SK-N-SH treated with all-trans-retinoic acid at 6 μM for 48 hours (cell line): ENCODE measurements around the gene AMOTL1.
A peak's percentile ranks its signal among the peaks of the same experiment; 100 is the strongest.

ENCODE experiments used
- ATAC-seq: fragments of 200-7000 bp; cut with Tn5 transposase; 3 replicates; pipeline ENCODE4 v1.9.1; 2020; ENCODE audit warnings: mild to moderate bottlenecking, moderate library complexity
- BACH2 ChIP-seq: fragments of 250-450 bp; sonication (Bioruptor Pico); IDR thresholded peaks from 2 replicates; pipeline ENCODE4 v1.9.0; 2021; ENCODE audit warnings: mild to moderate bottlenecking, borderline replicate concordance
- CSDC2 ChIP-seq: fragments of 250-450 bp; sonication (Bioruptor Pico); IDR thresholded peaks from 2 replicates; pipeline ENCODE4 v1.5.0; 2020; ENCODE audit warnings: mild to moderate bottlenecking, moderate library complexity
- ESRRG ChIP-seq: fragments of 250-450 bp; sonication (Bioruptor Pico); IDR thresholded peaks from 2 replicates; pipeline ENCODE4 v1.6.1; 2021; ENCODE audit warnings: mild to moderate bottlenecking
- GLIS3 ChIP-seq: fragments of 250-450 bp; sonication (Bioruptor Pico); IDR thresholded peaks from 2 replicates; pipeline ENCODE4 v1.5.0; 2020; ENCODE audit warnings: mild to moderate bottlenecking, moderate library complexity
- ISL1 ChIP-seq: fragments of 250-450 bp; sonication (Bioruptor Pico); IDR thresholded peaks from 2 replicates; pipeline ENCODE4 v2.1.2; 2022; ENCODE audit warnings: mild to moderate bottlenecking, moderate library complexity
- OSR1 ChIP-seq: fragments of 250-450 bp; sonication (Bioruptor Pico); IDR thresholded peaks from 2 replicates; pipeline ENCODE4 v1.8.0; 2022; ENCODE audit warnings: moderate library complexity, mild to moderate bottlenecking, inconsistent platforms
- POU6F1 ChIP-seq: fragments of 250-450 bp; sonication (Bioruptor Pico); IDR thresholded peaks from 2 replicates; pipeline ENCODE4 v1.8.0; 2021; ENCODE audit warnings: low read depth, mild to moderate bottlenecking, moderate library complexity, borderline replicate concordance
- RARB ChIP-seq: fragments of 250-450 bp; sonication (Bioruptor Pico); IDR thresholded peaks from 2 replicates; pipeline ENCODE4 v1.8.0; 2021; ENCODE audit warnings: mild to moderate bottlenecking, moderate library complexity
- SNAI2 ChIP-seq: fragments of 250-450 bp; sonication (Bioruptor Pico); IDR thresholded peaks from 2 replicates; pipeline ENCODE4 v1.5.0; 2020; ENCODE audit warnings: mild to moderate bottlenecking, moderate library complexity
- TCF4 ChIP-seq: fragments of 250-450 bp; sonication (Bioruptor Pico); IDR thresholded peaks from 2 replicates; pipeline ENCODE4 v1.8.0; 2021; ENCODE audit warnings: mild to moderate bottlenecking, moderate library complexity, borderline replicate concordance
- TOX ChIP-seq: fragments of 250-450 bp; sonication (Bioruptor Pico); IDR thresholded peaks from 2 replicates; pipeline ENCODE4 v1.8.0; 2021; ENCODE audit warnings: mild to moderate bottlenecking, moderate library complexity, borderline replicate concordance
- ZC3H10 ChIP-seq: fragments of 250-450 bp; sonication (Bioruptor Pico); IDR thresholded peaks from 2 replicates; pipeline ENCODE4 v1.5.1; 2021; ENCODE audit warnings: mild to moderate bottlenecking, moderate library complexity
- ZFP3 ChIP-seq: fragments of 250-450 bp; sonication (Bioruptor Pico); IDR thresholded peaks from 2 replicates; pipeline ENCODE4 v1.5.0; 2020; ENCODE audit warnings: mild to moderate bottlenecking, moderate library complexity
- ZFP30 ChIP-seq: fragments of 450-650 bp; formaldehyde crosslinking; IDR thresholded peaks from 2 replicates; pipeline ENCODE4 v1.5.0; 2022; ENCODE audit warnings: mild to moderate bottlenecking, moderate library complexity
- ZNF70 ChIP-seq: fragments of 450-650 bp; formaldehyde crosslinking; IDR thresholded peaks from 2 replicates; pipeline ENCODE4 v1.5.0; 2020; ENCODE audit warnings: mild to moderate bottlenecking, moderate library complexity
- TF ChIP-seq, protein P1 (sequence below): fragments of 250-450 bp; sonication (Bioruptor Pico); IDR thresholded peaks from 2 replicates; pipeline ENCODE4 v1.5.1; 2021; ENCODE audit warnings: mild to moderate bottlenecking, moderate library complexity
- TF ChIP-seq, protein P2 (sequence below): fragments of 250-450 bp; sonication (Bioruptor Pico); IDR thresholded peaks from 2 replicates; pipeline ENCODE4 v1.8.0; 2020; ENCODE audit warnings: mild to moderate bottlenecking, moderate library complexity, borderline replicate concordance

The AMOTL1 gene

GRCh38 chr11:94780432-94780831 lies 12.3 kb downstream of the AMOTL1 start:
- TF ChIP-seq ISL1 (CRISPR knock-in tag): peak; percentile 90
- no peak for TF ChIP-seq ZNF70 (CRISPR knock-in tag)
- TF ChIP-seq TCF4 (CRISPR knock-in tag): peak; percentile 62
- TF ChIP-seq, all 23 proteins: peak for 2
- ATAC-seq: peak; percentile 42

DNA sequence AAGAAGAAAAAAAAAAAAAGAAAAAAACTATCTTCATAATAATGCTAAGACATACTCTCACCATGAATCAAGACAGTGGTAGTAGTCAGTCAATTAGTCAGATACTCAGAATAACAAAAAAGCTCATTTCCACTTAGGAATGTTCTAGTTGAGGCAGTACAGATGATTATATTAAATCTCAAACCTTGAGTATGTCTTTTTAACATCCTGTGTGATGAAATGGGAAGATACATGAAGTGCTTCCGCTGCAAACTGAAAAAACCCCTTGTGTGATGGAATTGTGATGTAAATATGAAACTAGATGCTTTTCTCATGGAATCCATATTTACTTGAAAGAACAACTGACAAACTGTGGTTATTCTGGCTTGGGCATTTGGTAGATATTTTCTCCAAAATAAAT lies 13.7 kb downstream of the AMOTL1 start:
- no peak for ATAC-seq
- TF ChIP-seq, protein P1, sequence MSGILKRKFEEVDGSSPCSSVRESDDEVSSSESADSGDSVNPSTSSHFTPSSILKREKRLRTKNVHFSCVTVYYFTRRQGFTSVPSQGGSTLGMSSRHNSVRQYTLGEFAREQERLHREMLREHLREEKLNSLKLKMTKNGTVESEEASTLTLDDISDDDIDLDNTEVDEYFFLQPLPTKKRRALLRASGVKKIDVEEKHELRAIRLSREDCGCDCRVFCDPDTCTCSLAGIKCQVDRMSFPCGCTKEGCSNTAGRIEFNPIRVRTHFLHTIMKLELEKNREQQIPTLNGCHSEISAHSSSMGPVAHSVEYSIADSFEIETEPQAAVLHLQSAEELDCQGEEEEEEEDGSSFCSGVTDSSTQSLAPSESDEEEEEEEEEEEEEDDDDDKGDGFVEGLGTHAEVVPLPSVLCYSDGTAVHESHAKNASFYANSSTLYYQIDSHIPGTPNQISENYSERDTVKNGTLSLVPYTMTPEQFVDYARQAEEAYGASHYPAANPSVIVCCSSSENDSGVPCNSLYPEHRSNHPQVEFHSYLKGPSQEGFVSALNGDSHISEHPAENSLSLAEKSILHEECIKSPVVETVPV: no peak
- TF ChIP-seq POU6F1 (CRISPR knock-in tag) (no peak), TCF4 (CRISPR knock-in tag) (no peak), SNAI2 (CRISPR knock-in tag) (no peak), ZNF70 (CRISPR knock-in tag) (no peak), CSDC2 (no peak), GLIS3 (CRISPR knock-in tag) (no peak), ESRRG (no peak), OSR1 (no peak), TOX (CRISPR knock-in tag) (no peak), ZFP3 (CRISPR knock-in tag) (no peak)
- TF ChIP-seq, protein P2, sequence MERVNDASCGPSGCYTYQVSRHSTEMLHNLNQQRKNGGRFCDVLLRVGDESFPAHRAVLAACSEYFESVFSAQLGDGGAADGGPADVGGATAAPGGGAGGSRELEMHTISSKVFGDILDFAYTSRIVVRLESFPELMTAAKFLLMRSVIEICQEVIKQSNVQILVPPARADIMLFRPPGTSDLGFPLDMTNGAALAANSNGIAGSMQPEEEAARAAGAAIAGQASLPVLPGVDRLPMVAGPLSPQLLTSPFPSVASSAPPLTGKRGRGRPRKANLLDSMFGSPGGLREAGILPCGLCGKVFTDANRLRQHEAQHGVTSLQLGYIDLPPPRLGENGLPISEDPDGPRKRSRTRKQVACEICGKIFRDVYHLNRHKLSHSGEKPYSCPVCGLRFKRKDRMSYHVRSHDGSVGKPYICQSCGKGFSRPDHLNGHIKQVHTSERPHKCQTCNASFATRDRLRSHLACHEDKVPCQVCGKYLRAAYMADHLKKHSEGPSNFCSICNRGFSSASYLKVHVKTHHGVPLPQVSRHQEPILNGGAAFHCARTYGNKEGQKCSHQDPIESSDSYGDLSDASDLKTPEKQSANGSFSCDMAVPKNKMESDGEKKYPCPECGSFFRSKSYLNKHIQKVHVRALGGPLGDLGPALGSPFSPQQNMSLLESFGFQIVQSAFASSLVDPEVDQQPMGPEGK (CRISPR knock-in tag): no peak

DNA sequence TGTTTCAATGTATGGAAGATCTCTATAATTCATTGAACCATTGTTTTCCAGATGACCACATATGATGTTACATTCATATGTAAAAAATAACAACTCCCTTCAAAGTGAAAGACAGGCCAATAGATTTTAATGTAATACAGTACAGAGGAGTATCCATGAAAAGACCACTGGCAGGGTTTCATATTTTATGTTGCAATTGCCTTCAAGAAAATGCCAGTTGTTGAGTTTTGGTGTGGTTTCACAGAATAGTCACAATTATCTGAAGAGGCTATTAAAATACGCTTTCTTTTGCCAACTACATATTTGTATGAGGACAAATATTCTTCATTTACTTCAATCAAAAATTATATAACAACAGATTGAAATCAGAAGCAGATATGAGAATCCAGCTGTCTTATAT lies 14.3 kb downstream of the AMOTL1 start:
- TF ChIP-seq ESRRG: no peak
- TF ChIP-seq TOX (CRISPR knock-in tag): no peak
- TF ChIP-seq, protein P1: no peak
- TF ChIP-seq ZNF70 (CRISPR knock-in tag): no peak
- TF ChIP-seq ZC3H10 (CRISPR knock-in tag): no peak
- TF ChIP-seq BACH2 (CRISPR knock-in tag): no peak
- no peak for TF ChIP-seq OSR1
- ATAC-seq: no peak

DNA sequence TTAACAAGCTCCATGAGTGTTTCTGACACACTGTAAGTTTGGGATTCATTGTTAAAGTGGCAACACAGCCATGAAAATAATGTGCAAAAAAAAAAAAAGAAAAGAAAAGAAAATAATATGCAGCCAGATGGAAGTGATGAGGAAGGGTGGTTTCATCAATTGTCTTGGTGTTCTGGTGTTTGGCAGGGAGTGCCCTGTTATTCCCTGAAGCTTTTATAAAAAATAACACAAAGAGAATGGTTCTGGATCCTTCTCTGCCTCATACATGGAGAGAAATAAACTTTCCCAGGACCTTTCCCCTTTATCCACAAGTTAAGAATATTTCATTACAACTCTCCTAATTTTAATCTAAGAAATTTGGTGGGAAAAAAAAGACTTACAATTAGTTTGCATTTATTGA lies 16.7 kb downstream of the AMOTL1 start:
- ATAC-seq: no peak
- TF ChIP-seq RARB: no peak
- TF ChIP-seq TOX (CRISPR knock-in tag): no peak
- TF ChIP-seq CSDC2: no peak
- no peak for TF ChIP-seq ZC3H10 (CRISPR knock-in tag)
- TF ChIP-seq GLIS3 (CRISPR knock-in tag): no peak
- TF ChIP-seq ISL1 (CRISPR knock-in tag): no peak
- TF ChIP-seq, protein P2 (CRISPR knock-in tag): no peak
- TF ChIP-seq ZNF70 (CRISPR knock-in tag): no peak
- TF ChIP-seq ESRRG: no peak
- TF ChIP-seq POU6F1 (CRISPR knock-in tag): no peak
- no peak for TF ChIP-seq TCF4 (CRISPR knock-in tag)
- no peak for TF ChIP-seq ZFP30
- TF ChIP-seq ZFP3 (CRISPR knock-in tag): no peak
- no peak for TF ChIP-seq BACH2 (CRISPR knock-in tag)
